Measurements from ENCODE around the gene RBBP8NL.

- no peak for TF ChIP-seq CTCF (IDR thresholded peaks at IDR 0.05)
- TF ChIP-seq POLR2A (IDR thresholded peaks at IDR 0.05) = no peak
These were observed 48.4 kb upstream of the RBBP8NL start, which contains the start of gene GATA5 for GRCh38 chr20:62475772-62476055.
